Pons (tissue), 1 donor: Measurements from ENCODE around the gene PANK1.

Experiments used
- DNase-seq: peaks from one replicate; pipeline ENCODE4 v3.0.0-alpha.2; 2016; ENCODE audit warnings: low spot score

PANK1 gene

DNA sequence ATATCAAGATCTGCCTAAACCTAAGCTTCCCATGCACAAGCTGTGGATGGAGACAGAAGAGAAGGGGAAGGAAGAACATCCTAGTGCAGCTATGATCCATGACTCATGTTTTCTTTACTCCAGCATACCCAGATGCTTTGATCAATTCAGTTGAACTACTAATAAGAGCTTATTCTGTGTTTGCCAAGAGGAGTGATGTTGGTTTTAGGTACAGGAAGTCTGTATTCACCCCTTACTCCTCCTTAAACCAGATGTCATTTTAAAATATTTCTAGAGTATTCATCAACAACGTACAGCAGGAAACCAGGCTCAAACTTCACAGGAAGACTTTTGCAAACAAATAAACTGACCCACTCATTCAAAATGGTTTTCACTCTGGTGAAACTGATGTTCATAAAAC, 29.2 kb downstream of the PANK1 start:
- DNase-seq = no peak

- no peak for DNase-seq
Observed at GRCh38 chr10:89615112-89615511, 29.9 kb downstream of the PANK1 start.

DNA sequence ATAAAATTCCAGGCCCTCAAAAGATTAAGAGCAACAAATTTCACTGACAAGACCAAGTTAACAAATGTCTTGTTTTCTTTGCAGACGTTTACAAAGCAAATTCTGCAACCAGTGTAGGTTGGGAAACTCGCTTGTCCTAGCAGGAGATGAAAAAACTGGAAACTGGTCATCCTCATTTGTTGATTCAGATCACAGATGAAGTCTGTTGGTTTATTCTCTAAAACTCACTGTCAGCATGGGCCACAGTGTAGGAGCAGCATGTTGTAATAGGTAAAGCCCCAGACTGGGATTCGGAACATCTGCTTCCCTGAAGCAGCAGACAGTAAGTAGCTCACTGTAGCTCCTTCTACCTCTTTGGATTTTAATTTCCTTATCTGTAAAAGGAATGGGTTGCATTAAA, 31.5 kb downstream of the PANK1 start:
- DNase-seq = no peak

GRCh38 chr10:89611282-89611681, 33.8 kb downstream of the PANK1 start:
- no peak for DNase-seq

DNA sequence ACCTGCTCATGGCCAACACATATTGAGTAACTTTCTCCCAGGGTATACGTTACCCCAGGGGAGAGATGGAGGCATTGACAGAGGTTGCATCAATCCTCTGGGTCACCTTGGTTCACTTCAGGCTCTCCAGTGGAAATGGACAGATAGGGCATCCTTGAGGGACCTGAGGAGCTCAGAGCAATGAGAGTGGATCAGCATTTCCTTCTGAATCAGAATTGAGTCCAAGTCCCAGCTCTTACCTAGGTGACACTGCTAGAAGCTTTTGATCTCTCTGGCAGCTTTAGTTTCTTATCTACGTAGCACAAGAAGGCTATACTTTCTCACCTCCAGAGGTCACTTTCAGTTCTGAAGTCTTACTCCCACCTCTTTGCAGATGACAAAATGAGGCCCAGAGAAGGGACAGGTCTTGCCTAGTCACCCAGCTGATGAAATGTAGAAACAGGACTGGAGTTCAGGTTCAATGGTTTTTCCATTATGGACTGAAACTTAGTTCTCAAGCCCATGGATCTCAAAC, 35.2 kb downstream of the PANK1 start:
- DNase-seq = no peak

DNA sequence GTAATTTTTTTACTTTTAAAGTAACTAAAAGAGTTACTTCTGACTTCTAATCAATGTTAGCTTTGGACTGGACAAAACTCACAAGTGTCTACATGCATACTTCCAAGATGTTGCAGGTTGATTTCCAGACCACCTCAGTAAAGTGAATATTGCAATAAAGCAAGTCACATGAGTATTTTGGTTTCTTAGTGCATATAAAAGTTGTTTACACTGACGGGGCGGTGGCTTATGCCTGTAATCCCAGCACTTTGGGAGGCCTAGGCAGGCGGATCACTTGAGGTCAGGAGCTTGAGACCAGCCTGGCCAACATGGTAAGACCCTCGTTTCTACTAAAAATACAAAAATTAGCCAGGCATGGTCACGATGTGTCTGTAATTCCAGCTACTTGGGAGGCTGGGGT, 40.8 kb downstream of the PANK1 start:
- no peak for DNase-seq

- no peak for DNase-seq
Observed at GRCh38 chr10:89602919-89603318, 42.1 kb downstream of the PANK1 start.

DNA sequence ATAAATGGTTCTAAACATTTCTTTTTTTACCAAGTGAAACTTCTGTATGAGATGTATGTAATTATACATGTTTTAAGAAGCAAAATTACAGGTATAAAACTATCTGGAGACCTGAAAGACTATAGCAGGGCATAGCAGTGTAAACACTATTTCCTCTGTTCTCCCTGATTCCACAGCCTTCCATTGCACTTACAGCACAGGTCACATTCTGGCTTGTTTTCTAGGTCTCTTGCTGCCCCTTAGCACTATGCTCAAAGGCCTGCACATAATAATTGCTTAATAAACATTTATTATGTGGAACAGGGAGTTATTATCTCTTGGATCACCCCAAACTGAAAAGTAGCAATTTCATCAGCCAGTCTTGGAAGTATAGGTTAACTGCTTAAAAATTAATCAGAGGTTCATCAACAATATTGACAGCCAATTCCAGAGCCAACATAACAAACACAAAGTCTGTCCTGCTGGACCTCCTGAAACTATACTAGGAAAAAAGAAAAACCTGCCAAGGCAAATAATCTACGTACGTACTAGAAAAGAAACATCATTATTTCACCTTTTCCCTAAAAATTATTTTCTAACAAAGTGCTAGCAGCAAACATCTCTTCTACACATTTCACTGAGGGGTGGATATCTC, 43.2 kb downstream of the PANK1 start:
- no peak for DNase-seq

DNA sequence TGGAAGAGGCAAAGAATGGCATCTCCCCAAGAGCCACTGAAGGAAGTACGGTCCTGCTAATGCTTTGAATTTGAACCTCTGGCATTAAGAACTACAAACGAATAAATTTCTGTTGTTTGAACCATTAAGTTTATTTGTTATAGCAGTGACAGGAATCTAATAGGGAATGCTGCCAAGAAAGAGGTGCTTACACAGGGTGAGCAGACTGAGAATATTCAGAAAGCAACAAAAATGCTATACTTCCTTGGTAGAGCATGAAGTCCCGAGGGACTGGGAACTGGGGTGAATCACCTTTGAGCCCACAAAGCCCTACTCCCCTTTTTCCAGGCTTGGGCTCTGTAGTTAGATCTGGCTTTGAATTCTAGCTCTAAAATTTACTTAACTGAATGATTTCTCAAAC, 45.0 kb downstream of the PANK1 start:
- no peak for DNase-seq

DNA sequence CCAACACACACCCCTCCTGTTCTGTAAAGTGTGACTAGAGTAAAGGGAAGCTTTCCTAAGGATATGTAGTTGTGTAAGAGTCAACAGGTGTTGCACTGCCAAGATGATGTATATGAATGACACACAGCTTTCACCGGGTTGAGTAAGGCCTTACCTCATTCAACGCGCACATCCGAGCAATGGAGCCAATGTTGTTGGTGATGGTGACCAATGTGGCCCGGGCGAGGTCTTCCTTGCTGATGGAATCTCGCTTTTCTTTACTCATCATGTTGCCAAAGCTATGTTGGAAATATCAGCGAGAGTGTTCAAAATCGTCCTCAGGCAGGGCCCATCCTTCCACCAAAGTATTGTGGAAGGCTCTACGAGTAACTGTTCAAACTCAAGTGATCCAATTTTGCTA, 52.0 kb downstream of the PANK1 start:
- no peak for DNase-seq

GRCh38 chr10:89592539-89592938, 52.5 kb downstream of the PANK1 start:
- DNase-seq = no peak

- DNase-seq = no peak
Observed at GRCh38 chr10:89591796-89592271, 53.2 kb downstream of the PANK1 start.

DNA sequence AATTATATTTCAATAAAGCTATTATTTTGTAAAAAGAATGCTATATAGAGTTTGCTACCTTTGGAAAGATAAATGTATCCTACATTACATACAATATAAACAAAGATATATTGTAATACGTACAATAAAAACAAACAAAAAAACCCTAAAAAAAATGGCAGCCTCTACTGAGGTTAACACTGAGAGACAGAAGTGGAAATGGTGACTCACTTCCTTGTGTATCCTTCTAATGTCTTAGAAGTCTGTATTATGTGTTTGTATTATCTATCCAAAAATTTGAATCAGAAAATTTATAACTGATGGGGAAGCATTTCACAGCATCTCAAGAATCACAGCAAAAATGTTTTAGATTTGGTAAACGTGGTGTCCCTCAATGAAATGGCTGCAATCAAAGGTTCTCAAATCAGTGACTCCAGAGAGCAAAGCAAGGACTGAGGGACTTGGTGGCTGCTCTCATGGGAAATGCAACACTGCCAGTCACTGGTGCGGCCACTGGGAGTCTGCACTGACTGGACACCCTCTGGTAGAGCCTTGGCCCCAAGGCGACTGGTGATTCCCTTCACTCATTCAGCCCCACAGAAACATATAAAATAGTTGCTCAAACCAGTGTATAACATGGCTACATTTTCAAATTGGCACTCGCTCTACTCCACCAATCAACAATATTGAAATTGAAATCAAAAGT, 53.8 kb downstream of the PANK1 start:
- DNase-seq = no peak

DNA sequence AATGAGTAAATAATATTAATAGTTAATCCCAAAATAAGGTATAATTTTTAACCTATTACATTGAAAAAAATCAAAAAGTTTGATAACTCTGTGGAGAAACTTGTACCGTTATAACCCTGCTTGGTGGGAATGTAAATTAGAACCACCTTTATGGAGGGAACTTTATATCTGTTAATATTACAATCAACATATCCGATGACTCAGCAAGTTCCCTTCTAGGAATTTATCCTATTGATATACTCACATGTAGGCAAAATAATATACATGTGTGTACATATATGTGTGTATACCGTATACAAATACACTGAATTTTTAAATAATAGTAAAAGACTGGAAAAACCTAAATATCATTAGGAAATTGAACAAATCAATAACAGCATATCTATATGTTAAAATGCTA, 54.7 kb downstream of the PANK1 start:
- DNase-seq = no peak

DNA sequence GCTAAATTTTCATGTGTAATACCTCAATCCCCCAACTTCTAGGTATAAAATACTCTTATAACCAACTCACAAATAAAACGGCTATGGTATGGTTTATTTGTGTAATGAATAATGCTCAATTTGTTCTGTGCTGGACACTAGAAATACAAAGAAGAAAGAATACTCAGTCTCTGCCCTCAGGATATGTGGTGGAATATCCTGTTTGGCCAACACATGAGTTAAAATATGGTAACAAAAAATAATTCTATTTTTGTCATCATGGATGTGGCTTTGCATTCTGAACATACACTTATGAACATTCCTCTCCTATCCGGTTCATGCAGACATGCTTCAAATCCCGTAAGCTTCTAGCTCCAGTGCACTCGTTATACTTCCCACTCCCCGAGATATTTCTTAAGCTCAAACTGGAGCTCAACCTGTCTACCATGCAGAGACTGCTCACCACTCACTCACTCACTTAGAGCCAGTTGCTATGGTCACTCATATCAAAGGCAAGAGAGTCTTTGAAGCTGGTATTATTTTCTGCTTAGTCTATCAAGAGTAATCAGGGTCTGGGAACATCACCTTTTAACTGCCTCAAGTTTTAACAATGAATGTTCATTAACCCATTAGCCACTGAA, 55.8 kb downstream of the PANK1 start:
- DNase-seq = no peak

- DNase-seq = no peak
Observed at GRCh38 chr10:89588671-89589070, 56.4 kb downstream of the PANK1 start.

- DNase-seq = no peak
Observed at GRCh38 chr10:89582022-89582421, 63.0 kb downstream of the PANK1 start.

DNA sequence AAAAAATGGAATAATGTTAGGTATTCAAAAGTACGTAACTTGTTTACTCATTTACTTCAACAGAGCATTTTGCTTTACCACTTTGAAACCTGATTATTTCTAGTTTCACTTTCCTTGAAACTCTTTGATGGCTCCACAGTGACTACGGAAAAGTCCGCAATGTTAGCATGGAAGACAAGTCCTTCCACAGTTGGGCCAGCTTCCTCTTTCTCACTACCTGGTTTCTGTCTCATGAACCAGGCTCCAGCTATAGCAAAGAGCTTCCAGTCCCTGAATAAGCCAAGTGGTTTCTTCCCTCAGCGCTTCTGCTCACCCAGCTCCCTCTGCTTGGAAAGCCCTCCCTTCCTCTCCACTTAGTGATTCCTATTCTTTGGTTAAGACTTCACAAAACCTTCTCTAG, 64.8 kb downstream of the PANK1 start:
- DNase-seq = peak; percentile 22

GRCh38 chr10:89576696-89577095, 68.3 kb downstream of the PANK1 start:
- no peak for DNase-seq

GRCh38 chr10:89576022-89576421, 69.0 kb downstream of the PANK1 start:
- no peak for DNase-seq

GRCh38 chr10:89575031-89575430, 70.0 kb downstream of the PANK1 start:
- no peak for DNase-seq

DNA sequence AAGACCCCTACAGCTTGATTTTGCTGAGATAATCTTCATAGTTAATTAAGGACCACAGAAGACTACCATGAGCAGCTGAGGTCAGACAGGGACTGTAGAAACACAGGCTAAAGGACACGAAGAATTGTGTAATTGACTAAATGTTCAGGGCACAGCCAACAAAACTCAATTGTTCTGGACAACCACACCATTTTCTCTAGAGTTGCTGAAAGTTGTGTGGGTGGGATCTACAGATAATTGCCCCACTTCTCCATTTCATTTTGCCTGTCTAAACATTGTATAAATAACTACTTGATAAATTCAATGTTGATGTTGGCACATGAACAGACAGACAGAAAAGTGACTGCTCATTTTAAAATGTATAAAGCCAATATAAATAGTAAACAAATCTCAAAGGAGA, 70.7 kb downstream of the PANK1 start:
- no peak for DNase-seq

GRCh38 chr10:89567576-89568245, 77.3 kb downstream of the PANK1 start:
- DNase-seq = no peak
